Parathyroid adenoma (tissue), 2 donors: Measurements from ENCODE around the gene RBMS2.
"Not testable (repeated sequence)": the region's sequence is repeated elsewhere in the genome, so short reads cannot be mapped to it uniquely, and the experiment has no call there.

Source experiments
- H2AFZ ChIP-seq: fragments of 300-600 bp; sonication (generic); one replicate; pipeline ENCODE4 v1.7.0; 2017; ENCODE audit warnings: antibody characterized with exemption, mild to moderate bottlenecking
- H3K27ac ChIP-seq: fragments of 300-600 bp; sonication (generic); one replicate; pipeline ENCODE4 v1.7.0; 2017
- H3K27me3 ChIP-seq: fragments of 300-600 bp; sonication (generic); one replicate; pipeline ENCODE4 v1.7.0; 2017; ENCODE audit warnings: low read length; ENCODE audit not compliant: control insufficient read depth, insufficient read depth
- H3K36me3 ChIP-seq: fragments of 300-600 bp; sonication (generic); one replicate; pipeline ENCODE4 v1.7.0; 2017; ENCODE audit warnings: low read length; ENCODE audit not compliant: control insufficient read depth, insufficient read depth
- H3K4me1 ChIP-seq: fragments of 300-600 bp; sonication (generic); one replicate; pipeline ENCODE4 v1.7.0; 2017; ENCODE audit warnings: control low read depth
- H3K4me2 ChIP-seq: fragments of 300-600 bp; sonication (generic); one replicate; pipeline ENCODE4 v1.7.0; 2017; ENCODE audit warnings: low read length
- H3K4me3 ChIP-seq: fragments of 300-600 bp; sonication (generic); one replicate; pipeline ENCODE4 v1.7.0; 2017; ENCODE audit warnings: low read depth, low read length
- H3K79me2 ChIP-seq: fragments of 300-600 bp; sonication (generic); one replicate; pipeline ENCODE4 v1.7.0; 2017; ENCODE audit warnings: control low read depth
- H3K9ac ChIP-seq: fragments of 300-600 bp; sonication (generic); one replicate; pipeline ENCODE4 v1.7.0; 2017; ENCODE audit warnings: mild to moderate bottlenecking
- H3K9me3 ChIP-seq: fragments of 300-600 bp; sonication (generic); one replicate; pipeline ENCODE4 v1.7.0; 2017; ENCODE audit warnings: low read length; ENCODE audit not compliant: control insufficient read depth
- CTCF ChIP-seq: fragments of 300-600 bp; sonication (generic); IDR thresholded peaks from one replicate; pipeline ENCODE4 v1.7.0; 2017; ENCODE audit warnings: antibody characterized with exemption, mild to moderate bottlenecking
- donor health status: primary hyperparathyroidism.

RBMS2 gene

GRCh38 chr12:56572288-56572687 lies 50.7 kb downstream of the RBMS2 start:
- no peak for TF ChIP-seq CTCF
- Histone ChIP-seq H3K9me3 (no peaks in the 10 kb centered on the region), H3K4me2 (no peak overlapping the region), H3K4me1 (no peaks in the 10 kb centered on the region), H3K36me3 (no peaks in the 10 kb centered on the region), H3K9ac (no peak overlapping the region), H3K27ac (no peak overlapping the region), H3K4me3 (no peak overlapping the region), H3K27me3 (no peaks in the 10 kb centered on the region), H2AFZ (no peak overlapping the region), H3K79me2 (no peaks in the 10 kb centered on the region)

- H3K4me1 ChIP-seq, result no peaks in the 10 kb centered on the region
- no peak overlapping the region for H3K4me2 ChIP-seq
- no peaks in the 10 kb centered on the region for H3K27me3 ChIP-seq
- no peak overlapping the region for H2AFZ ChIP-seq
- no peak for TF ChIP-seq CTCF
- H3K4me3 ChIP-seq, result no peak overlapping the region
- H3K27ac ChIP-seq, result no peak overlapping the region
- no peak overlapping the region for H3K9ac ChIP-seq
- H3K9me3 ChIP-seq, result no peaks in the 10 kb centered on the region
- no peaks in the 10 kb centered on the region for H3K79me2 ChIP-seq
- no peaks in the 10 kb centered on the region for H3K36me3 ChIP-seq
Observed at GRCh38 chr12:56574210-56574609, 52.6 kb downstream of the RBMS2 start.

- not testable (repeated sequence) for H3K36me3 ChIP-seq, H2AFZ ChIP-seq, H3K4me3 ChIP-seq, H3K79me2 ChIP-seq, H3K4me2 ChIP-seq, H3K9me3 ChIP-seq, H3K4me1 ChIP-seq, H3K9ac ChIP-seq, H3K27ac ChIP-seq, H3K27me3 ChIP-seq
Observed at GRCh38 chr12:56577248-56577647, 55.6 kb downstream of the RBMS2 start.

- Histone ChIP-seq H3K4me3 (no peak overlapping the region), H3K27me3 (no peaks in the 10 kb centered on the region), H3K27ac (no peak overlapping the region), H3K9ac (no peak overlapping the region), H3K9me3 (no peaks in the 10 kb centered on the region), H3K36me3 (no peaks in the 10 kb centered on the region), H3K79me2 (no peaks in the 10 kb centered on the region), H2AFZ (no peak overlapping the region), H3K4me1 (no peaks in the 10 kb centered on the region), H3K4me2 (no peak overlapping the region)
- TF ChIP-seq CTCF, result no peak
Observed at GRCh38 chr12:56578983-56579546, 57.4 kb downstream of the RBMS2 start.

GRCh38 chr12:56581418-56582145 lies 60.0 kb downstream of the RBMS2 start:
- Histone ChIP-seq H3K27me3 (no peaks in the 10 kb centered on the region), H3K9ac (no peak overlapping the region), H3K36me3 (no peaks in the 10 kb centered on the region), H3K27ac (no peak overlapping the region), H3K4me2 (no peak overlapping the region), H3K4me1 (no peaks in the 10 kb centered on the region), H3K4me3 (no peak overlapping the region), H2AFZ (no peak overlapping the region), H3K79me2 (no peaks in the 10 kb centered on the region), H3K9me3 (no peaks in the 10 kb centered on the region)
- TF ChIP-seq CTCF, result no peak
